GM21786 (cell line): ENCODE results near the gene GGTLC2.
"Not testable (repeated sequence)": the region's sequence is repeated elsewhere in the genome, so short reads cannot be mapped to it uniquely, and the experiment has no call there.

ENCODE experiments used
- ATAC-seq: cut with Tn5 transposase; IDR thresholded peaks from one replicate; pipeline ENCODE4 v1.9.1; 2021; ENCODE audit not compliant: unreplicated experiment

Gene GGTLC2

DNA sequence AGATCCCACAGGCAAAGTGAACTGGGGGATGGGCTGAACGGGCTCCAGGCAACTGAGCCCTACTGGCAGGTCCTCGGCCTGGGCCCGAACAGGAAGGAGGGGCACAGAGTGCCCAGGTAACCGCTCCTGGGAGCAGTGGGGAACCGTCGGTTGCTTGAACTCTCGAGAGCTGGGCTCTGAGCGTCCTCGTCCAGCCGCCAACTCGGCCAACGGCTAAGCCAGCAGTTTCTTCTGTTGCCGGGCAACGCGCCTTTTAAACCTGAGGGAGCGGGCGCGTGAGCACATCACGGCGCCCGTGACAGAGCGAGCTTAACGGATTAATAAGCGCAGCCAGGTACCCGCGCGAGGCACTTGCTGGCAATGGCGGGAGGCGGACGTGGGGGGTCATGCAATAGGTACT, at the start of gene GGTLC2:
TSS of gene GGTLC2 (plus strand) at position 301 of the 400 bp plus-strand sequence. CDS start 1,732 bp downstream, outside the sequence.
- not testable (repeated sequence) for ATAC-seq

DNA sequence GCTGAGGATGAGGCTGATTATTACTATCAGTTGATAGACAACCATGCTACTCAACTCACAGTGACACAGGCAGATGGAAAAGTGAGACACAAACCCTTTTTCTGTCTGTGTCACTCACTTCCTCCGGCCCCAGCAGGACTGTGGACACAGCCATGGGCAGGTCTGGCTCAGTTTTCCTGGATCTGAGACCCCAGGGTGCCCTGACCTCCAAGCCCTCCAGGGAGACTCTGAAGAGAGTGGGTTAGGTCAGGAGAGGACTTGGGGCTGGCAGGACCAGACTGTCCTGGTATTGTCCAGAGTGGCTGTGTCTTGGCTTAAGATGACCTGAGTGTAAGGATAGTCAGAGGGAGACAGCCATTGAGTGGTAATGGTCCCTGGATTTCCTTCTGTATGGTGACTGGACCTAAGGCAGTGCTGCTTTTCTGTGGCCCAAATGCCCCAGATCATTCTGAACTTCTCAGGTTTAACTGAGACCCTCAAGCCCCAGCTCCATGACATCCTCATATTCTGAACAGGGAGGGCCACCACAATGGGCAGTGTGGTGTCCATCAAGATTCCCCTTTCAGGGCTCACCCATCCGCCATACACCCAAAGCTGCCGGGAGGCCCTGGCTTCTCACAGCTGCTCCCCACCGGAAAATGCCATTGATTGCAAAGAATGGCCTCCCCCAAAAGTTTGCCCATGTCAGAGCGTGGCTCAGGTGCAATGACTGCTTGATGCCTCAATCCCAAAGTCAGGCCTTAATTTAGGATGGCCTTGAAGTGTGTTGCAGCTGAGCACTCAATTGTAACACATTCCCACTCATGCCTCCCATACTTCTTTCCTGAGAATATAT, 49.2 kb upstream of the GGTLC2 start:
- no peak for ATAC-seq

DNA sequence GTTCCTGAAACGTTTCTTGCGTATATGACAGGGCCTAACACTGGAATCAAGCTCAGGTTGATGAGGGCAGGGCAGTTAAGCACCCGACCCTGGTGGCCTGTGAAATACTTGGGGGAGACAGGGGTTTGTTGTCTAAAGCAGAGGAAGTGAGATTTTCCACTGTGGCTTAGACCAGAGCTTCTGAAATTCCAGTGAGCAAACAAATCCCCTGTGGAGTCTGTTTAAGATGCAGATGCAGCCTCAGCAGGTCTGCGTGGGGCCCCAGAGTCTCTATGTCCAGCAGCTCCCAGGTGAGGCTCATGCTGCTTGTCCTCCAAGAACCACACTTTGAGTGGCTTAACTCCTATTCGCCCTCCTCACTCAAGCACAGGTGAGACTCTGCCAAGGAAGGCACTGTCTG, 46.3 kb upstream of the GGTLC2 start:
- no peak for ATAC-seq

DNA sequence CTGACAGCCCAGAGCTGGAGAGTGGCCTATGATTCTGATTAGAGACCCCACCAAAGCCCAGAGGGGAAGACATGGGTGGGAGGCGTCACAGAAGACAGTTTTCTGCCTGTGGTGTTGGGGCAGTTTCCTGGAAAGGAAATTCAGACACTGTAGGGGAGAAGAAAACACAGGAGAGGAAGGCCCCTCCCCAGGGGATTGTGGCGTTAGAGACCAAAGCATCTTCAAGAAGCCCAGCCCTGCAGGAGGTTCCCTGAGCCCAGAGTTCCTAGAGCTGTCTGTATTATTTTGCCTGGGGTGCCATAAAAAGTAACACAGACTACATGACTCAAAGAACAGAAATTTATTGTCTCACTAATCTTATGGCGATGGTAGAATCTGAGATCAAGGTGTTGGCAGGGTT, 45.2 kb upstream of the GGTLC2 start:
- no peak for ATAC-seq

DNA sequence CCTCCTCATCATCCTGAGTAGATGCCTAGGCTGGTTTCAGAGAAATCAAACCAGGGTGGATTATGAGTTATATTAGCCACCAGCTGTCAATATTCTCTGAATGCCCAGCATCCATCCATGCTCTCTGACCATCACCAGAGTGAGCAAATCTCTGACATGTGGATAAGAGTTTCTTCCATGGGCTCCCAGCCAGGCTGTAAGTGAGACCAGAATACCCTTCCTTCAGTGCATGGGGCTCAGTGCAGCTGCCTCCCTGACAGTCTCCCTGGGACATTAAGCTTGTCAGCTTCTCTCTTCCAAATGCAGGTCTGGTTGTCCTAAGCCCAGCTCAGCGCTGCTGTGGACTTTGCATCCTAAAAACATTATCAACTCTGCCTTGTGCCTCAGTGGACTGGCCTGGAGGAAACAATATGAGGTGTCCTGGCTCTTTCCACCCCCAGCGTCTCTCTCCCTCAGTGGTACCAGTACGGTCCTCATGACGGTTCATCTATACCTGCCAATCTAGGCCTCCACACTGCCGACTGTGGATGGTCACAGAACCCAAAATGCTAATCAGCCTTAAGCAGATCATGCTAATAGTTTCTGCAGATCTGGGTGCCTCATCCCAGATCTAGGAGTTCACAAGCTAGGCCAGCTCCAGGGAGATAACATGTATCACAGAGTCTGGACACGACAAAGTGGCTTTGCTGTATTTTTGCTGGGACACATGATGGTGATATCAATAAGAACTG, 43.7 kb upstream of the GGTLC2 start:
- ATAC-seq: no peak

DNA sequence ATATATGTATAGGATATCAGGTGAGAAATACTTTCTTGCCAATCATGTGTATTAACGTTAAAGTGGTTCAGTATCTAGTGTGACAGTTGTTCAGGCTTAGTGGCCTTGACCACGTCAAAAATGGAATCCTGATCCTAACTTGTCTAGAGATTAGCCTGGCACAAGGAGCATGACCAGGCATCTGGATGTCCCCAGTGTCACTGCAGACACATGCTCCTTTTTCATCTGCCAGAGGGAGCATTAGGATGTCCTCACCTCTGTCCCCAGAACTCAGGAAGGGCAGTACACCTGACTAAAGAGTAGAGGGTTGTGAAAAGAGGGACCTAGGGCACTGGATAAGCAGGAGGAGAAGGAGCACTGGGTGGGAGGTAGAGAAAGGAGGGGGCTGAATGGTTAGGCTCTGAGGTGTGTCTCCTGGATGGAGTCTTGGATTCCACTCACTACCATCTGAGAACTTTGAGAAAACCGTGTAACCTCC, 40.9 kb upstream of the GGTLC2 start:
- ATAC-seq: no peak

DNA sequence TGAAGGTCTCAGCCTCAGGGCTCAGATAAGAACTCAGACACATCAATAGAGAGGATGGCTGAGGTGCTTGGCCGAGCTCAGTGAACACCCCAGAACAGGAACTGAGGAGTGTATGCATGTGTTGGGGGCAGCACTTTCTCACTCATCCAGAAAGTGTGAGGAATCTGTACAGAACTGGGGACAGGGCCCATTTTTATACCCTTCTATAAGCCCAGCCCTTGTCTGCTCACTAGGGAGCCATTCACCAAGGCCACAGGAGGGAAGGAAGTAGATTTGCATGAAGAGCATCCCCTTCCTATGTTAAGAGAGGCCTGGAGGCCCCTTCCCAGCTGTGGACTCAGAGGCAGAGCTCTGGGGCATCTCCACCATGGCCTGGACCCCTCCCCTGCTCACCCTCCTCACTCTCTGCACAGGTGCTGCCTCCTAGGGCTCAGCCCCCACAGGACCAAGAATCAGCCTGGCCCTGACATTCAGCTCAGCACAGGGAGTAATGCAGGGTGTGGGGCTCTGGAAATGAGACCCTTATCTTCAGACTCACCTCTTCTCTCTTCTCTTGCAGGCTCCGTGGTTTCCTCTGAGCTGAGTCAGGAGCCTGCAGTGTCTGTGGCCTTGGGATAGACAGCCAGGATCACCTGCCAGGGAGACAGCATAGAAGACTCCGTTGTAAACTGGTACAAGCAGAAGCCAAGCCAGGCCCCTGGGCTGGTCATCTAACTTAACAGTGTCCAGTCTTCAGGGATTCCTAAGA, 39.9 kb upstream of the GGTLC2 start:
- no peak for ATAC-seq

DNA sequence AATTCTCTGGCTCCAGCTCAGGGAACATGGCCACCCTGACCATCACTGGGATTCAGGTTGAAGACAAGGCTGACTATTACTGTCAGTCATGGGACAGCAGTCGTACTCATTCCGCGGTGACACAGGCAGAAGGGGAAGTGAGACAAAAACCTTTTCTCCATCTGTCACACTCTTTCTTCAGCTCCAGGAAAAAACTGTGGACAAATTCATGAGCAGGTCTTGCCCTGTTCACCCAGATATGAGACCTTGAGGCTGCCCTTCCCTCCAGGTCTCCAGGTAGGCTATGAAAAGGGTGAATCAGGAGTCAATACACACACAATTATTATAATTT, 39.4 kb upstream of the GGTLC2 start:
- ATAC-seq: no peak

DNA sequence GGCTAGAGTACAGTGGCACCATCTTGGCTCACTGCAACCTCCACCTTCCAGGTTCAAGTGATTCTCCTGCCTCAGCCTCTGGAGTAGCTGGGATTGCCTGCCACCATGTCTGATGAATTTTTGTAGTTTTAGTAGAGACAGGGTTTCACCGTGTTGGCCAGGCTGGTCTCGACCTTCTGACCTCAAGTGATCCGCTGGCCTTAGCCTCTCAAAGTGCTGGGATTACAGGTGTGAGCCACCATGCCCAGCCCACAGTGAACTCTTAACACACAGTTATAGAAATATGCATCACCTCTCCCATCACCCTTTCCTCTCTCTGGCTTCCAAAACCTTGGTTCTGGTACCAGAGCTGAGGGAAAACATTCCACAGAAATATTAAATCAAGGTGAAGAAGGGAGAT, 36.4 kb upstream of the GGTLC2 start:
- not testable (repeated sequence) for ATAC-seq

DNA sequence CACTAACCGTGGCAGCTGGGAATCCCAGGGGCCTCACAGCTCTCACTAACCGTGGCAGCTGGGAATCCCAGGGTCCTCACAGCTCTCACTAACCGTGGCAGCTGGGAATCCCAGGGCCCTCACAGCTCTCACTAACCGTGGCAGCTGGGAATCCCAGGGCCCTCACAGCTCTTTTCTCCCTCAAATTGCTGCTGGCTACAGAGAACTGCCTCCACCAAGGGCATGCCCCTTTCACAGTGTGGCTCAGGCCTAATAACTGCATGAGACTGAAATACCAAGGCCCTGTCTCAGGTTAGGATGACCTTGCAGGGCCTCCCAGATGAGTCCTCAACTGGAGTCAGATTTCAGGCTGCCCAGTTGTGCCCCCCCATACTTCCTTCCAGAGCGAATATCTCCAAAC, 35.1 kb upstream of the GGTLC2 start:
- ATAC-seq: no peak

DNA sequence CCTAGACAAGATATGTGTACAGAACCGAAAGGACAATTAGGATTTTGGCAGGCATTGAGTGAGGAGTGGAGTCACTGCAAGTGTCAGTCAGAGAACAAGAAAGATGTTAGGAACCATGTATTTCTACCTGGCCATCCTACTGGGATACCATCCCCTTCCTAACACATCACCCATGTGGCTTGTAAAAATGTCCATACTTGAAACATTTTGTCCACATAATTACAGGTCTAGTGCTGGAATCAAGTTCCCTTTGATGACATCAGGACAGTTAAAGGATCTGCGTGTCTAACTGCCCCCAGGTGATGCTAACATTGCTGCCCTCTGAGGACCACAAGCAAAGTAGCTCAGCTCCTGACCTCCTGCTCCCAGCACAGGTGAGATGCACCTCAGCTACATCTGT, 31.9 kb upstream of the GGTLC2 start:
- no peak for ATAC-seq

DNA sequence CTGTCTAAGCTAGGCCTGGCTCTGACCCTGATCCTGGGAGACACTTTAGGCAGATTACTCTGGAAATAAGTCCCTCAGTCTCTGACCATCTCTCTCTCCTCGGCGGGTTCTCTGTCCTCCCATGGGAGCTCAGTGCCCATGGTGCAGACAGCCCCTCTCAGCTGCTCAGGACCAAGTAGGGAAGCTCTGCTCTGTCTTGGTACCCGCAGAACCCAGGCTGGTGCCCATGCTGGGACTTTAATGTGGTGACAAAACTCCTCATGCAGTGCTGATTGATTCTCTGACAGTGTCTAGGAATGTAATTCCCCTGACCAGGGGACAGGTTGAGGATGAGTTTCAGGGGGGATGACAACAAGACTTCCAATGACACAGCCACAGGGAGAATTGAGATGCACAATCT, 30.3 kb upstream of the GGTLC2 start:
- ATAC-seq: no peak

DNA sequence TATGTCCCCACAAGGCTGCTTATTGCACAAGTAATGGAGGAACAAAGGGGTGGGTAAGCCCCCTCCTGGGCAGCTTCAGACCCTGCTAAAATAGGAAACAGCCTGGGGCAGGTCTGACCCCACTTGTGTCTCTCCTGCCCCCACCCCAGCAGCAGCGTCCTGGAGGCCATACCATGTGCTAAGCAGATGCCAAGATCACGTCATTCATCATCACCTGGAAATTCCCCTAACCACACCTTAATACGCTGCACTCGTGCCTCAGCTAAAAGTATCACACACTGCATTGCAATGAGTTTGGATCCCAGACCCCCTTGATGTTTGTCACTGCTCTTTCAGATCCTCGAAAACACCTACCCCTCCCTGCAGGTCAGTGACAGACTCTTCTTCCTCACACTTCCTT, 27.8 kb upstream of the GGTLC2 start:
- ATAC-seq: no peak

DNA sequence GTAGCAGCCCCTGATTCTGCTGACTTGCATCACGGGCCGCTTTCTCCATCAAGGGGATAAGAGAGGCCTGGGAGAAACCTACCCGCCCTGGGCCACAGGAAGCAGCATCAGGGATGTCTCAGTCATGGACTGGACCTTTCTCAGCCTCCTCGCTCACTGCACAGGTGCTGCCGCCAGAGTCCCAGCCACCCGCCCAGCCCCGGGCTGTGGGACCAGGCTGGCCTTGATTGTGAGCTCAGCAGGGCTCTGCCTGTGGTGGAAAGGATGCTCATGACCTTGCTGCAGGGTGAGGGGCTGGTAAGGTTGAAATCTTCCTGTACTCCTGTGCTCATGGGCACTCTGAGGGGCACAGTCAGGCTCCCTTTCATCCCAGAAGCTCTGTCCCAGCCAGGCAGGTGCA, 26.0 kb upstream of the GGTLC2 start:
- ATAC-seq: no peak

DNA sequence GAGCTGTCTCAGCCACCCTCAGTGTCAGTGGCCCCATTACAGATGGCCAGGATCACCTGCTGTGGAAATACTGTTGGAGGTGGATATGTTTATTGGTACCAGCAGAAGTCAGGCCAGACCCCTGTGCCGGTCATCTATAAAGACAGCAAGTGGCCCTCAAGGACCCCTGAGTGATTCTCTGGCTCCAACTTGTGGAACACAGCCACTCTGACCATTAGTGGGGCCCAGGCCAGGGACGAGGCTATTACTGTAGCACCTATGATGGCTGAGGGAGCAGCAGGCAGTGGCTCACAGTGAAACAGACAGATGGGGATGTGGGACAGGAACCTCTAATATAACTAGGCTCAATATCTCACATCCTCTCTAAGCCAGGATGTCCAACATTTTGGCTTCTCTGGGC, 25.5 kb upstream of the GGTLC2 start:
- ATAC-seq: no peak

DNA sequence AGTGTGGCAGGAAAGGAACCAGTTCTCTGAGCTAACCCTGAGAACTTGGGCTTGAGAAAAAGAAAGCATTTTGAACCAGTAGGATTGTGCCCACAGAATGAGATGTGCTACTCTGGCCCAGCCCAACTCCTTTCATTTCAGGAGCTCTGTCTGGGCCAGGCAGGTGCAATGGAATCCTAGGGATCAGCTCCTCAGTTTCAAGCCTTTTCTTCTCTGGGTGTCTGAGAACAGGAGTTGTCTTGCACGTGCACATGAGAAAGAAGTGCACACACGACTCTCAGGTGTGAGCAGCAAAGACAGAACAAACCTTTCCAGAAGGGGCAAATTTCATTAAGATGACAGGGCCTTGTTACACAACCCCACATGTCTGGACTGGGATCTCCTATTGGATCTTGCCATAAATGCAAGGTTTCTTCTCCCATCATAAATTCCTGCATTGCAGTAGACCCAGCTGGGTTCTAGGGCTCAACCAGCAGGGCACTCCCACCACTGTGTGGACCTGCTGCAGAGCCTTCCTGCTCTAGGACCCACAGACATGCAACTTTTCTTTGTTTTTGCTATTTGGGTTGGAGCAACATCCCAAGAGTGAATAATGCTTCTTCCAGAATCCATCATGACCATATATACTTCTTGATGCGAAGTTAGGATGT, 24.5 kb upstream of the GGTLC2 start:
- no peak for ATAC-seq

DNA sequence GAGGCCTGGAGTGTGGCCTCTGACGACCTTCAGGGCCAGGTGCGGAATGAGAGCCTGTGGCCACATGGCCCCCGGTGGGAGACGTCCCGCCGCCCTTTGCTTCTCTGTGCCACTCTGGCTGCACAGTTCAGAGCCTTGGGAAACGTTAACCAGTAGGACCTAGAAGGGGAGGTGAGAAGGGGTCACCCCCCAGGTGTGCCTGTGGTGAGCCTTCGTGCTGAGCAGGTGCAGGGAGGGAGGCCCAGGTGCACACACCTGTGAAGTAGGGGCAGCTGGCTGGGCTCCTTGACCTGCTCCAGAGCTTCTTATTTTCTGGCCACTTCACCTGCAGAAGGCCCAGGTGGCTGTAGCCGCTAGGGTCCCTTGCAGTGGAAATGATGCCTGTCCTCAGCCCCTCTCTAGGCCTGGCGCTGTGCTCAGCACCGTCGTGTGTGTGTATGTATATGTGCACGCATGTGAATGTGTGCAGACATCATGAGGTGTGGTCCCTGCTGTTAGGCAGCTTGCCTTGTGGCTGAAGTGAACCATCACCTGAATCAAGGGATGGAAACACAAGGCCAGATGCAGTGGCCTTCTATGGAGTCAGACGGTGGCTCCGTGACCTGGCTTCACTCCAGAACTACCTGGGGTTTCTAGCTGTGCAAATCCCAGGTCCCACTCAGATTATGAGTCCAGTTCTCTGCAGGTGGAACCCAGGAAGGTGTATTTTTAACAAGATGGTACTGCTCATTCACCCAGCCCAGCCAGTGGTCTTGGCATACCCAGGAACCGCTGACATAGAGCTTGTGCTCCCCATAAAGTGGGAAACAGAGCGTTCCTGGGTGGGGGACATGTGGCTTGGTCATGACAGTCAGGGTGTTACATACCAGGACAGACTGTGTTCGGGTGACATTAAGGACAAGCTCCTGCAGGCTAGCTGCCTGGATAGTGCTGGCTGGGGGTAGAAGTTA, 15.6 kb upstream of the GGTLC2 start:
- not testable (repeated sequence) for ATAC-seq

DNA sequence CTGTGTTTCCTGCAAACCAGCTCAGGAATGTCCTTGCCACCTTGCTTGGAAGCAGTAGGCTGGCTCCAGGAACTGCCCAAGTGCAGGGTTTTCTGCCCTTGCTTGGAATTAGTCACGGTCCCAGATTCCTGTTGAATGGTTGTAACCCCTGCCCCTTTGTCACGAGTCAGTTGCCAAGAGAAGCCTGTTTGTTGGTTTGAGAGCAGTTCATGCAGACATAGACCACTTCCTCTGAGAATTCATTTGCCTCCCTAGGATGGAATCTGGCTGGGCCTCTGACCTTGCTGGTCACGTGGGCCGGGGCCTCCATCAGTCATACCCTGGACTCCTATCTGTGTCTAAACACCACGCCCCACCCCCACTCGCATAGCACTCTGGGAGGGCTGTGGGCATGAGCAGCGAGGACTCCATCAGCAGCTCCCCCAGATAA, 13.2 kb upstream of the GGTLC2 start:
- not testable (repeated sequence) for ATAC-seq

DNA sequence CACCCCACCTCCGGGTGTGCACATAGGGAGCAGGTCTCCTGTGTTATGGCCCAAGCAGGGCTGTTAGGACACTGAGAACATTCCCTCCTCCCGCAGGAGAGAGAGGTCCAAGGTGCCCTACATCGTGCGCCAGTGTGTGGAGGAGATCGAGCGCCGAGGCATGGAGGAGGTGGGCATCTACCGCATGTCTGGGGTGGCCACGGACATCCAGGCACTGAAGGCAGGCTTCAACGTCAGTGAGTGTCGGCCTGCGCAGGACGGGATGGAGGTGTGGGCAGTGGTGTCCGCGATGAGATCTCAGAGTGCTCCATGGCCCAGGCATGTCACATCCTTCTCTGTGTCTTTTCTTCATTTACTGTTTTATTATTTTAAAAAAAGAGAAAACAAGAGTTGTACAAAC, 12.2 kb upstream of the GGTLC2 start:
- ATAC-seq: not testable (repeated sequence)

DNA sequence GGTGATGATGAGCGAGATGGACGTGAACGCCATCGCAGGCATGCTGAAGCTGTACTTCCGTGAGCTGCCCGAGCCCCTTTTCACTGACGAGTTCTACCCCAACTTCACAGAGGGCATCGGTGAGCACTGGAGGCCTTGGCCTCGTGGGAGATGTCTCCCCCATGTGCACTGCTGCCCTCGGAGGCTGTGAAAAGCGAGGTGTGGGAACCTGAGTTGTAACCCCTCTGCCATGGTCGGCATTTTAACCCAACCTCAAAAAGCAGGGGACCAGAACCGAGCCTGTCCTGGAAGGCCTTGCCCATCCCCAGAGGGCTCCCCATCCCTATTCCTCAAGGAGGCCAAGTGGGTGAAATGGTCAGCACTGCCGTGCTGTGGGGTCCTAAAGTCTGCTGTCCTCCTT, 10.9 kb upstream of the GGTLC2 start:
- not testable (repeated sequence) for ATAC-seq
